22Rv1 (cell line): ENCODE measurements around the gene RNF150.

Experiments
- H3K27ac ChIP-seq: fragments of 450-650 bp; 2 replicates; pipeline ENCODE4 v1.5.1; 2017
- ZFX ChIP-seq: fragments of 450-650 bp; IDR thresholded peaks from 2 replicates; pipeline ENCODE4 v1.6.1; 2017; ENCODE audit warnings: antibody characterized with exemption, borderline replicate concordance
- TF ChIP-seq, protein P1 (sequence below): fragments of 450-650 bp; IDR thresholded peaks from 2 replicates; pipeline ENCODE4 v1.5.1; 2017; ENCODE audit warnings: mild to moderate bottlenecking

RNF150 gene

DNA sequence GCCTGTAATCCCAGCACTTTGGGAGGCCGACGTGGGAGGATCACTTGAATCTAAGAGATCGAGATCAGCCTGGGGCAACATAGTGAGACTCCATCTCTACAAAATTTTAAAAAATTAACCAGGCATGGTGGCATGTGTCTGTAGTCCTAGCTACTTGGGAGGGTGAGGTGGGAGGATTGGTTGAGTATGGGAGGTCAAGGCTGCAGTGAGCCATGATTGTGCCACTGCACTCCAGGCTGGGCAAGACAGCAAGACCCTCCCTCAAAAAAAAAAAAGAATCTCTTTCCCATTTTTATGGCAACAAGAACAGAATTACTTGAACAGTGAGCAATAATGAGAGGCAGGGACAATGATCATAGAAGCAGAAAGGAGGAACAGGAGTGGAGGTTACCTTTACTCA is 94.8 kb downstream of the RNF150 start:
- no peak overlapping the region for H3K27ac ChIP-seq
- TF ChIP-seq ZFX = no peak
- TF ChIP-seq, protein P1, sequence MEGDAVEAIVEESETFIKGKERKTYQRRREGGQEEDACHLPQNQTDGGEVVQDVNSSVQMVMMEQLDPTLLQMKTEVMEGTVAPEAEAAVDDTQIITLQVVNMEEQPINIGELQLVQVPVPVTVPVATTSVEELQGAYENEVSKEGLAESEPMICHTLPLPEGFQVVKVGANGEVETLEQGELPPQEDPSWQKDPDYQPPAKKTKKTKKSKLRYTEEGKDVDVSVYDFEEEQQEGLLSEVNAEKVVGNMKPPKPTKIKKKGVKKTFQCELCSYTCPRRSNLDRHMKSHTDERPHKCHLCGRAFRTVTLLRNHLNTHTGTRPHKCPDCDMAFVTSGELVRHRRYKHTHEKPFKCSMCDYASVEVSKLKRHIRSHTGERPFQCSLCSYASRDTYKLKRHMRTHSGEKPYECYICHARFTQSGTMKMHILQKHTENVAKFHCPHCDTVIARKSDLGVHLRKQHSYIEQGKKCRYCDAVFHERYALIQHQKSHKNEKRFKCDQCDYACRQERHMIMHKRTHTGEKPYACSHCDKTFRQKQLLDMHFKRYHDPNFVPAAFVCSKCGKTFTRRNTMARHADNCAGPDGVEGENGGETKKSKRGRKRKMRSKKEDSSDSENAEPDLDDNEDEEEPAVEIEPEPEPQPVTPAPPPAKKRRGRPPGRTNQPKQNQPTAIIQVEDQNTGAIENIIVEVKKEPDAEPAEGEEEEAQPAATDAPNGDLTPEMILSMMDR = no peak

DNA sequence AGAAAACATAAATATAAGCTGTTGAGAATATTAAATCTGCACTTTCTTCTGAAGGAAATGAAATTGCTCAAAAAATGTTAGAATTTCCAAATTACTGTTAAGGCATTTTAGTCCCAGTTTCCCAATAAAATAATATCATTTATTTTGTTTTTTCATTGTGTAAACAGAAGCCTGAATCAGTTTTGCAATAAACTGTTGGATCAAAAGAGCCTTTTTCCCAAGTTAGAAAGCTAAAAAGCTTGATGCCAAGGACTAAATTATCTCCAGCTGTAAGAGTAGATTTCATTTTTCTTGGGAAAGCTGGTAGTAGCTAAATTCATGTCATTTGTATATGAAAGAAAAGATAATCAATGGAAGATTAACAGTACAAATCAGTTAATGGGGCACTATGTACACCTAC is 95.8 kb downstream of the RNF150 start:
- TF ChIP-seq, protein P1 = no peak
- no peak for TF ChIP-seq ZFX

DNA sequence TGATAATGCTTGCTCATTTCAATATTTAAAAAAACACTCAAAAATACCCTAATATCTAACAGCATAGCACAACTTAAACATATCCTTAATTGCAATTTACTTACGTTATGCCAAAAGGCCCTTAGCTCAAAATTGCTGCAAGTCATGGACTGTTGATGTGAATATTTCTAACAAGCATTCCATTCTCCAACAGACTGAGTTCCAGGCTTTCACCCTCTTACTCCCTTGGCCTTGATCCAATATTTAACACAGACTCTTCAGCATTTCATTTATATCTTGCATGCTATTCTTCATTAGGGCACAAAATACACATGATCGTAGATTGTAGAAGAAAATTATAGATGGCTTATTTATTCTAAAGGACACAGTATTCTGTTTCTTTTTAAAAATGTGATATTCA is 96.5 kb downstream of the RNF150 start:
- TF ChIP-seq, protein P1 = no peak
- TF ChIP-seq ZFX = no peak
- no peak overlapping the region for H3K27ac ChIP-seq

More for the DNA sequence above, 95.8 kb downstream of the RNF150 start:
- H3K27ac ChIP-seq = no peak overlapping the region

DNA sequence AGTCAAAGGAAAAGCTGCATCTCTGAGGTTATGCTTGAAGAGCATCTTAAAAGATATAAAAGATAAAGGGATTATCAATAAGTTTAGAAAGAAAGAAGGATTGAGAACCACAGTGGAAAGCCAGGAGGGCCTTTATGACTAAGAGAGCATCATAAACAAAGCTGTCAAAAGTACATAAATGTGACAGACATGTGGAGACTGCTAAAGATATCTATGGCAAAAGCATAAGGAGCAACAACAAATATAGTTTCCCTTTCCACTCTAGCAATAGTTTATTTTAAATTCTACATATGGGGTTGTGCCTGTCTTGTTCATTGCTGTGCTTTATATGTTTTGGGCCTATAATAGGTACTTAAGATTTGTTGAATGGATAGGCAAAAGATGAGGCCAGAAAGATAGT is 97.3 kb downstream of the RNF150 start:
- TF ChIP-seq, protein P1 = no peak
- no peak for TF ChIP-seq ZFX

DNA sequence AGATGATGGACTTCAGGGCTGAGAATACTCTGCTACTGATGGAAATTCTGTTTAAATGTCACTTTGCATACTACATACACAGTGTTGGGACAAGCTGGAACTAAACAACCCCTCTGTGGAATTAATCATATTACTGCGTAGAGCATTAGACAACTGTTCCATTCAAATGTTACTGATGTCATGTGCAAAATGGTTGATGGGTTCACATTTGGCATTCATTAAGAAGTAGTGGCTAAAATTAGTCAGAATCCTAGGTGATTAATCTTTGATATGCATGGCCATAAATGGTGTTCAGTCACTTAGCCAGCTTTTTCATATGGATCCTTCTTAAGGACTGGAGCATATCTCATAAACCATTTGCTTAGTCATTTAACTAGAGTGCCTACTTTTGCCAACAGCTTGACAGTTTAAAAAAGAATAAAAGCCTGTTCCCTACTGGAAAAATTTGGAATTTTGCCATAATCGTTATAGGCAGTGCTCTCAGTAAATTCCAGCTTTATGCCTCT is 105.2 kb downstream of the RNF150 start:
- no peak overlapping the region for H3K27ac ChIP-seq
- TF ChIP-seq, protein P1 = no peak
- no peak for TF ChIP-seq ZFX

More for the DNA sequence above, 97.3 kb downstream of the RNF150 start:
- H3K27ac ChIP-seq = no peak overlapping the region

DNA sequence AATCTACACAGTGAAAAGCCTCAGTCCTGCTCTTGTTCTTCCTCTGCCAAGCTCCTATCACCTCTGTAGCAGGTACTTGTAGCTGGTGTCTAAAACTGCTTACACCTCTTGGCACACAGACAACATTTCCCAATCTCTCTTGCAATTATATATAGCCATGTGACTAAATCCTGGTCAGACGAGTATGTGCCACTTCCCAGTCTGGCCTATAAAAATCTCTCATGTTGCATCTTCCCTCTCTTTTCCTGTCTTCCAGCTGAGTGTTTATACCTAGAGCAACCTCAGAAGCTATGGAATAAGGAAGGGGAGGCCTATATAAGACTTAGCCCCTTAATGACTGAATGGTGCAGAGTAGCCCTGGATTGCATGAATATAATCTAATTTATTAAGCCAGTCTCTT is 105.8 kb downstream of the RNF150 start:
- TF ChIP-seq, protein P1 = no peak
- TF ChIP-seq ZFX = no peak
- no peak overlapping the region for H3K27ac ChIP-seq

DNA sequence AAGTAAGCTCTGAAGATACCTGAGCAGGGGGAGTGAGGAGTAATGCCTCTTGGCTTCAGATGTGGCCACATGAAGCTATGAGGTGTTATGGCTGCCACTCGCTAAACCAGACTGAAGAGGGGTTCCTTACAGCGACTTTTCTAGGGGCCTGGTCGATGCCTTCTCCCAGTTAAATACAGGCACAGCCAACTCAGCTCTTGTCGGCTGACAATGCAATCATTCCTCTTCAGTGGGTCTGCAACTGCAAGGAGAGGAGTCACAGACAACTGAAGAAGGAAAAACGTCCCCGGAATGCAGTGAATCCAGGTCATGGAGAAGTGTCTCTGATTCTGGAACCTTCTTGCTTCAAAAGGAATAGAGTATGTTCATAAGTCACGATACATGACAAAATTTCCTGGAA is 106.4 kb downstream of the RNF150 start:
- TF ChIP-seq, protein P1 = no peak
- no peak for TF ChIP-seq ZFX
- no peak overlapping the region for H3K27ac ChIP-seq
